Measurements from ENCODE around the gene DYTN.

Gene DYTN

DNA sequence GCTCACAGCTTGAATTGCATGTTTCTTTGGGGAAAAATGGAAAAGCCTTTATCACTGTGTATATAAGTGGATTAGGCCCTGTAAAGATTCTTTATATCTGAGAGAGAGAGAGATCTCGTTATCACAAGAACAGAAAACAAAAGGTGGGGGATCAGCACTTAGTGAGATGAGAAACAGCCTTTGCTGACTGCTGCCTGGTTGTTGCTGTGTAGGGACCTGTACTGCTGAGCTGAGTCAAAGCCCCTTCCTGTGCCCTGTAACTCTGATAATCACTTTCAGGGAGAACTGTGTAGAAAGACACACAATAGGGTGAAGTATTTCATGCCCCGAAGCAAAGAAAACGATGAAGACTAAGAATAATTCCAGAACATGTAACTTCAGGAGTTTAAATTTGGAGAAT is 106.5 kb downstream of the DYTN start:
- no peak for DNase-seq (ENCODE audit: low spot score)

DNA sequence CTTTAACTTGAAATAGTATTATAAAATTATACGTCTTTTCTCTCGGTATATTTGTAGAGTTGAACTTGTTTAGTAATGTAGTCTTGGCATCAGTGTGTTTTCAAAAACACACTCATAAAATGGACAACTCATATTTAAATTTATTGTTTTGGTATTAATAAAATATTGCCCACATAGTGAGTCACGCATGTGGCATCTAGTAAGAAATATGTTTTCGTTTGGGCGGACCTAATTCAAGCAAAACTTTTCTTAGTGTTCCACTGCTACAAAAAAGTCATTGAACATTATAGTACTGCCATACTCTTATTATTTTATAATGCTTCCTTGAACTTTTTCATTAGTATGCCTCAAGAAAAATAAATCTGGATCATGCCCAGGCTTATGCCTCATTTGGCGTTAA is 107.0 kb downstream of the DYTN start:
- DNase-seq (ENCODE audit: low spot score): no peak

- no peak for DNase-seq (ENCODE audit: low spot score)
Measured at GRCh38 chr2:206610451-206610850, 107.7 kb downstream of the DYTN start.

GRCh38 chr2:206603243-206603642 is 115.0 kb downstream of the DYTN start:
- no peak for DNase-seq (ENCODE audit: low spot score)
